Measurements from ENCODE around the gene NOM1.
"Not testable (repeated sequence)": the region's sequence is repeated elsewhere in the genome, so short reads cannot be mapped to it uniquely, and the experiment has no call there.

Gene NOM1

DNA sequence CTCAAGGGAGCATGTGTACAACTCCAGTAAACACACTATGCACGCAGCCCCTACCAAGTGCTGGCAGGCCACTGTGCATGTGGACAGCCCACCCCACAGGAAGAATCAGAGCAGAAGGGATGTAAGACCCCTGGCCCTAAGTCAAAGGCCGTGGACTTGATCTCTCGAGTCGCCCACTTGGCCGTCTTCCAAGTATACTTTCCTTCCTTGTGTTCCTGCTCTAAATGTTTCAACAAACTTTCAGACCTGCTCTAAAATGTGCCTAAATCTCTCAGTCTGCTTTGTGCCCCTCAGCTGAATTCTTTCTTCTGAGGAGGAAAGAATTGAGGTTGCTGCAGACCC lies 21.1 kb upstream of the NOM1 start:
- TF ChIP-seq, protein P1, sequence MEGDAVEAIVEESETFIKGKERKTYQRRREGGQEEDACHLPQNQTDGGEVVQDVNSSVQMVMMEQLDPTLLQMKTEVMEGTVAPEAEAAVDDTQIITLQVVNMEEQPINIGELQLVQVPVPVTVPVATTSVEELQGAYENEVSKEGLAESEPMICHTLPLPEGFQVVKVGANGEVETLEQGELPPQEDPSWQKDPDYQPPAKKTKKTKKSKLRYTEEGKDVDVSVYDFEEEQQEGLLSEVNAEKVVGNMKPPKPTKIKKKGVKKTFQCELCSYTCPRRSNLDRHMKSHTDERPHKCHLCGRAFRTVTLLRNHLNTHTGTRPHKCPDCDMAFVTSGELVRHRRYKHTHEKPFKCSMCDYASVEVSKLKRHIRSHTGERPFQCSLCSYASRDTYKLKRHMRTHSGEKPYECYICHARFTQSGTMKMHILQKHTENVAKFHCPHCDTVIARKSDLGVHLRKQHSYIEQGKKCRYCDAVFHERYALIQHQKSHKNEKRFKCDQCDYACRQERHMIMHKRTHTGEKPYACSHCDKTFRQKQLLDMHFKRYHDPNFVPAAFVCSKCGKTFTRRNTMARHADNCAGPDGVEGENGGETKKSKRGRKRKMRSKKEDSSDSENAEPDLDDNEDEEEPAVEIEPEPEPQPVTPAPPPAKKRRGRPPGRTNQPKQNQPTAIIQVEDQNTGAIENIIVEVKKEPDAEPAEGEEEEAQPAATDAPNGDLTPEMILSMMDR (IDR thresholded peaks at IDR 0.05; ENCODE audit: low read depth, low read length) = no peak
- H3K27ac ChIP-seq = no peak overlapping the region
- no peaks in the 10 kb centered on the region for H3K27me3 ChIP-seq (ENCODE audit: insufficient read depth, low read depth, severe bottlenecking)
- no peaks in the 10 kb centered on the region for H3K9me3 ChIP-seq (ENCODE audit: severe bottlenecking)
- H3K4me3 ChIP-seq (ENCODE audit: low read depth, low read length) = no peak overlapping the region
- no peaks in the 10 kb centered on the region for H3K36me3 ChIP-seq
- no peak for DNase-seq

DNA sequence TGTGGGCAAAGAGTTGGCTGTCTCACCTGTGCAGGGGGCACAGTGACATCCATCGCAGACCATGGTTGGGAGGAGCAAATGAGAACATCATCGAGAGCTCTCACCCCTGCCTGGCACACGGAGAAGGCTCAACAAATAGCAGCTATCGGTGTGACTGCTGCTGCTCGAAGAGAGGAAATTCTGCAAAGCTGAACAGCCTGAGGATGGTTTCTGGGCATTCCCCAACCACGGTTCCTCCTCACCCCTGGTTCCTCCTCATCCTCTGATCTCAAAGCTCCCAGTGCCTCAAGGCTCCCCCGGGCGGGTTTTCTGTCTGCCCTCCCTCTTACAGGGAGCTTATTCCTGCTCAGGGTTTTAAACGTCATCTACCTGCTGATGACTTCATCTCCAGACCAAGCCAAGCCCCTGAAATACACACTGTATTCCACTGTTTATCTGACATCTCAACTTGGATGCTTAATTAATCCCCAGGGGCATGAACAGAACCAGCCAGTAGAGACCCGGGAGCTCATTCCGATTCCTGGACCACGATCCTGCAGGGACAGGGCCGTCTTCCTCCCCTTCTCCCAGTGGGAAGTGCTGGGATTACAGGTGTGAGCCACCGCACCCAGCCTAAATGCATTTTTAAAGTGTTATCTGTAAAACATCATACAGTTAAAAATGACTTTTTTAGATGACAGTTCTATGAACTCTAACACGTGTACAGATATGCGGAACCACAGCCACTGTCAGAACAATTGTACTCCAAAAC lies 19.5 kb upstream of the NOM1 start:
- Histone ChIP-seq H3K36me3 (no peaks in the 10 kb centered on the region), H3K4me3 (ENCODE audit: low read depth, low read length) (no peak overlapping the region), H3K27me3 (ENCODE audit: insufficient read depth, low read depth, severe bottlenecking) (no peaks in the 10 kb centered on the region), H3K9me3 (ENCODE audit: severe bottlenecking) (no peaks in the 10 kb centered on the region), H3K27ac (no peak overlapping the region)
- TF ChIP-seq, protein P1 (IDR thresholded peaks at IDR 0.05; ENCODE audit: low read depth, low read length) = no peak
- no peak for DNase-seq

DNA sequence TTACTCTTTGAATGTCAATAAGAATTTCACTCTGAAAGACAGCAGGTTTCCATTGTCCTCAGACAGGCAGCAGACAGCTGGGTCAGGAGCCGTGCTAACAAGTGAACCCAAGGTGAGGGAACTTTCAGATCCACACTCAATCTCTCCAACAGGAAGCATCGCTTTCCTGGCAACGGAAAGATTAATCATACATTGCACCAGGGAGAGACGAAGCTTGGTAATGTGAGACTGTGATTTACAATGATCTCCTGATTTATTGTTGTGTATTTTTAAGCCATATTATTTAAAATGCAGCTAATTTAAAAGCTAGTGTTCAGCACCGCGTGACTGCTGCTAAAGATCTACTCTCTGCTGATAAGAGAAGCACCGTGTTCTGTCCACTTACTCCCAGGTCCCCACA lies 17.5 kb upstream of the NOM1 start:
- no peaks in the 10 kb centered on the region for H3K36me3 ChIP-seq
- DNase-seq = peak; percentile 29
- H3K4me3 ChIP-seq (ENCODE audit: low read depth, low read length) = peak overlapping the region; percentile 19; the same call in 1 of the 2 replicates
- no peaks in the 10 kb centered on the region for H3K9me3 ChIP-seq (ENCODE audit: severe bottlenecking)
- H3K27ac ChIP-seq = no peak overlapping the region
- H3K27me3 ChIP-seq (ENCODE audit: insufficient read depth, low read depth, severe bottlenecking) = no peaks in the 10 kb centered on the region
- TF ChIP-seq, protein P1 (IDR thresholded peaks at IDR 0.05; ENCODE audit: low read depth, low read length) = no peak

DNA sequence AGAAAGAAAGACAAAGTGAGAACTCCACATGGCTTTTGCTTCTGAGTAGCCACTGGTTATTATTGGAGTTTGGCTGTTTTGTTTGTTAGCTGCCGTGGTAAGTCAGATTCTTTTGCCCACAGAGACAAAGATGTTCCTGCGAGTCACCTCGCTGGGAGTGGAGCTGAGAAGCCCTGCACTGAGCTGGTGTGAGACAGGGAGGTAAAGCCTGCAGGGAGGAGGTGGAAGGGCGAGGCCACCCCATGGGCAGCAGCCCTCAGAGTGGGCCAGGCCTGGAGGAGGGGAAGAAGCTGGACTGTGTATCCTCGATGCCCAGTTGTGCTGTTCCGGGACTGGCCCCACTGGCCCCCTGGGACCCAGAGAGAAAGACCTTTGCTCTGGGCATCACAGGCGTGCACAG lies 14.3 kb upstream of the NOM1 start:
- Histone ChIP-seq H3K36me3 (no peaks in the 10 kb centered on the region), H3K27ac (no peak overlapping the region), H3K9me3 (ENCODE audit: severe bottlenecking) (no peaks in the 10 kb centered on the region), H3K4me3 (ENCODE audit: low read depth, low read length) (no peak overlapping the region), H3K27me3 (ENCODE audit: insufficient read depth, low read depth, severe bottlenecking) (no peaks in the 10 kb centered on the region)
- TF ChIP-seq, protein P1 (IDR thresholded peaks at IDR 0.05; ENCODE audit: low read depth, low read length) = no peak
- no peak for DNase-seq

DNA sequence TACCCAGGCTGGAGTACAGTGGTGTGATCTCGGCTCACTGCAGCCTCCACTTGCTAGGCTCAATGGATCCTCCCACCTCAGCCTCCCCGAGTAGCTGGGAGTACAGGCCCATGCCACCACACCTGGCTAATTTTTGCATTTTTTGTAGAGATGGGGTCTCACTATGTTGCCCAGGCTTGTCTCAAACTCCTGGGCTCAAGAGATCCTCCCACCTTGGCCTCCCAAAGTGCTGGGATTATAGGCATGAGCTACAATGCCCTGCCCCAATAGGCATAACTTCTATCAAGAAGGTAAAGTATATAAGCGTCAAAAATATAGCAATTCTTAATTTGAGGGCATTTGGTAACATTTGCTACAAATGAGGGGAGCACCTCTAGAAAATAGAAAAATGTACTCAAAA lies 12.7 kb upstream of the NOM1 start:
- not testable (repeated sequence) for H3K9me3 ChIP-seq (ENCODE audit: severe bottlenecking); H3K27me3 ChIP-seq (ENCODE audit: insufficient read depth, low read depth, severe bottlenecking); DNase-seq; H3K36me3 ChIP-seq; H3K4me3 ChIP-seq (ENCODE audit: low read depth, low read length); H3K27ac ChIP-seq

DNA sequence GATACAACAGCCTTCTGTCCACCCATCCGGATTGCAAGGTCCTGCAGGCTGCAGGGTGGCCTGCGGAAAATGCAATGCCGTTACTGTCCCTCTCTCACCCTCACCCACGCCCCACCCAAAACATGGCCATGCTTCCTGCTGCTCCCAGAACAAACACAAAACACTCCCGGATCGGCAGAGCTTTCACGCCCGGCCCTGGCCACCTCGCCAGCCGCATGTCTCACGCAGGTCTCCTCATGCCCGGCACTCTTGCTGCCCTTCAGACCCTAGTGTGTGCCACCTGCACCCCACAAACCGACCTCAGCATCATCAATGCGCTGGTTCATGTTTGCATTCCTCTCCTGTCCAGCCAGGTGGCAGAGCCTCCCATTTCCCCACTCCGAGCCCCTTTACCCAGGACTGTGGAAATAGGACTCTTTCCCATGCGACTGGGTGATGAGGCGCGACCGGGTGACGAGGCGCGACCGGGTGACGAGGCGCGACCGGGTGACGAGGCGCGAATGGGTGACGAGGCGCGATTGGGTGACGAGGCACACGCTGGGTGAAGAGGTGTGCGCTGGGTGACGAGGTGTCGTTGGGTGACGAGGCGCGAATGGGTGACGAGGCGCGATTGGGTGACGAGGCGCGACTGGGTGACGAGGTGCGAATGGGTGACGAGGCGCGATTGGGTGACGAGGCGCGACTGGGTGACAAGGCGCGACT lies 8.9 kb upstream of the NOM1 start:
- no peak for DNase-seq
- Histone ChIP-seq H3K27ac (no peak overlapping the region), H3K9me3 (ENCODE audit: severe bottlenecking) (no peaks in the 10 kb centered on the region), H3K27me3 (ENCODE audit: insufficient read depth, low read depth, severe bottlenecking) (no peaks in the 10 kb centered on the region), H3K36me3 (no peaks in the 10 kb centered on the region), H3K4me3 (ENCODE audit: low read depth, low read length) (no peak overlapping the region)
- TF ChIP-seq, protein P1 (IDR thresholded peaks at IDR 0.05; ENCODE audit: low read depth, low read length) = no peak
